GM21619 (cell line): ENCODE results near the gene NOP53.
"Not testable (repeated sequence)": the region's sequence is repeated elsewhere in the genome, so short reads cannot be mapped to it uniquely, and the experiment has no call there.

ENCODE experiments used
- ATAC-seq: cut with Tn5 transposase; IDR thresholded peaks from one replicate; pipeline ENCODE4 v1.9.1; 2021; ENCODE audit not compliant: unreplicated experiment

Gene NOP53

GRCh38 chr19:47752440-47753211 is 7.3 kb downstream of the NOP53 start:
- no peak for ATAC-seq

- ATAC-seq: no peak
Observed at GRCh38 chr19:47754206-47755064, 9.1 kb downstream of the NOP53 start.

- no peak for ATAC-seq
Observed at GRCh38 chr19:47755065-47755761, 9.9 kb downstream of the NOP53 start.

- no peak for ATAC-seq
Observed at GRCh38 chr19:47755762-47756626, 10.6 kb downstream of the NOP53 start.

GRCh38 chr19:47756627-47756929 is 11.2 kb downstream of the NOP53 start:
- ATAC-seq: no peak

- no peak for ATAC-seq
Observed at GRCh38 chr19:47756953-47757608, 11.7 kb downstream of the NOP53 start.

GRCh38 chr19:47757617-47758442 is 12.5 kb downstream of the NOP53 start:
- no peak for ATAC-seq

- no peak for ATAC-seq
Observed at GRCh38 chr19:47758443-47758804, 13.1 kb downstream of the NOP53 start.

- no peak for ATAC-seq
Observed at GRCh38 chr19:47760632-47760999, 15.3 kb downstream of the NOP53 start.

- ATAC-seq: no peak
Observed at GRCh38 chr19:47761566-47761965, 16.2 kb downstream of the NOP53 start.

- ATAC-seq: no peak
Observed at GRCh38 chr19:47762151-47762550, 16.8 kb downstream of the NOP53 start.

- no peak for ATAC-seq
Observed at GRCh38 chr19:47762615-47763308, 17.4 kb downstream of the NOP53 start.

- not testable (repeated sequence) for ATAC-seq
Observed at GRCh38 chr19:47764705-47765104, 19.4 kb downstream of the NOP53 start.

GRCh38 chr19:47765523-47766358 is 20.4 kb downstream of the NOP53 start:
- no peak for ATAC-seq

GRCh38 chr19:47766359-47766620 is 20.9 kb downstream of the NOP53 start:
- no peak for ATAC-seq

- ATAC-seq: no peak
Observed at GRCh38 chr19:47766670-47767069, 21.3 kb downstream of the NOP53 start.

- ATAC-seq: no peak
Observed at GRCh38 chr19:47767349-47767748, 22.0 kb downstream of the NOP53 start.

GRCh38 chr19:47768604-47769003 is 23.3 kb downstream of the NOP53 start:
- no peak for ATAC-seq
